ENCODE data around the gene CTIF.

CTIF gene

GRCh38 chr18:48697441-48697840 lies 158.6 kb downstream of the CTIF start:
- Histone ChIP-seq H3K9me3 (replicated peaks; ENCODE audit: insufficient read depth, low read length) (no peaks in the 10 kb centered on the region), H3K27ac (ENCODE audit: low read length) (no peak overlapping the region), H3K4me1 (ENCODE audit: low read length) (no peaks in the 10 kb centered on the region), H2AFZ (ENCODE audit: low read length) (no peak overlapping the region), H3K9me2 (replicated peaks; ENCODE audit: insufficient read depth, low read length) (no peaks in the 10 kb centered on the region), H4K20me1 (ENCODE audit: insufficient read depth, low read length) (no peaks in the 10 kb centered on the region), H3F3A (ENCODE audit: insufficient read depth, low read length) (no peaks in the 10 kb centered on the region), H3K79me2 (ENCODE audit: low read length) (no peaks in the 10 kb centered on the region), H3K4me2 (ENCODE audit: low read depth, low read length) (no peak overlapping the region), H3K4me3 (ENCODE audit: low read length) (no peak overlapping the region), H3K9ac (ENCODE audit: low read length) (no peak overlapping the region), H3K36me3 (replicated peaks; ENCODE audit: insufficient read depth, low read length) (no peaks in the 10 kb centered on the region), H3K27me3 (replicated peaks; ENCODE audit: insufficient read depth, low read length) (no peaks in the 10 kb centered on the region)
- TF ChIP-seq, protein P1, sequence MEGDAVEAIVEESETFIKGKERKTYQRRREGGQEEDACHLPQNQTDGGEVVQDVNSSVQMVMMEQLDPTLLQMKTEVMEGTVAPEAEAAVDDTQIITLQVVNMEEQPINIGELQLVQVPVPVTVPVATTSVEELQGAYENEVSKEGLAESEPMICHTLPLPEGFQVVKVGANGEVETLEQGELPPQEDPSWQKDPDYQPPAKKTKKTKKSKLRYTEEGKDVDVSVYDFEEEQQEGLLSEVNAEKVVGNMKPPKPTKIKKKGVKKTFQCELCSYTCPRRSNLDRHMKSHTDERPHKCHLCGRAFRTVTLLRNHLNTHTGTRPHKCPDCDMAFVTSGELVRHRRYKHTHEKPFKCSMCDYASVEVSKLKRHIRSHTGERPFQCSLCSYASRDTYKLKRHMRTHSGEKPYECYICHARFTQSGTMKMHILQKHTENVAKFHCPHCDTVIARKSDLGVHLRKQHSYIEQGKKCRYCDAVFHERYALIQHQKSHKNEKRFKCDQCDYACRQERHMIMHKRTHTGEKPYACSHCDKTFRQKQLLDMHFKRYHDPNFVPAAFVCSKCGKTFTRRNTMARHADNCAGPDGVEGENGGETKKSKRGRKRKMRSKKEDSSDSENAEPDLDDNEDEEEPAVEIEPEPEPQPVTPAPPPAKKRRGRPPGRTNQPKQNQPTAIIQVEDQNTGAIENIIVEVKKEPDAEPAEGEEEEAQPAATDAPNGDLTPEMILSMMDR (IDR thresholded peaks at IDR 0.05; ENCODE audit: low read length): no peak
- no peak for TF ChIP-seq EZH2 (optimal IDR thresholded peaks at IDR 0.05; ENCODE audit: low read depth, low read length)
- TF ChIP-seq EZH2phosphoT487 (IDR thresholded peaks at IDR 0.05; ENCODE audit: low read length): no peak
- no peak for DNase-seq

GRCh38 chr18:48698707-48699106 lies 159.9 kb downstream of the CTIF start:
- no peaks in the 10 kb centered on the region for H3K9me2 ChIP-seq (replicated peaks; ENCODE audit: insufficient read depth, low read length)

DNA sequence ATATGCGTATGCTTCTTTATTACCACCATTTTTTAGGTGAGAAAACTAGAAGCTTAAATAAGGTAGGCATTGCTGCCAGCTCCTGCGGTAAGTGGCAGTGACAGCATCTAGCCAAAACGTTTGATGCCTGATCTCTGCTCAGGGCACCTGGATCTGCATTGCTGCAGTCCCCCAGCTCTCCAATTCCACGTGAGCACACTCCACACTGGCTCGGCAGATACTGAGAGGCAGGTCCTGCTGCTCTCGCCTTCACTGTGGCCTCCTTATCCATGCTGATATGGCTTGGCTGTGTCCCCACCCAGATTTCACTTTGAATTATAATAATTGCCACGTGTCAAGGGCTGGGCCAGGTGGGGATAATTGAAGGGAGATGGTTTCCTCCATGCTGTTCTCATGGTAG lies 160.9 kb downstream of the CTIF start:
- no peaks in the 10 kb centered on the region for H4K20me1 ChIP-seq (ENCODE audit: insufficient read depth, low read length)
- TF ChIP-seq EZH2phosphoT487 (IDR thresholded peaks at IDR 0.05; ENCODE audit: low read length) (no peak), EZH2 (optimal IDR thresholded peaks at IDR 0.05; ENCODE audit: low read depth, low read length) (no peak)
- TF ChIP-seq, protein P1 (IDR thresholded peaks at IDR 0.05; ENCODE audit: low read length): no peak
- H3K4me2 ChIP-seq (ENCODE audit: low read depth, low read length): no peak overlapping the region
- no peak overlapping the region for H3K27ac ChIP-seq (ENCODE audit: low read length)
- H3K9me3 ChIP-seq (replicated peaks; ENCODE audit: insufficient read depth, low read length): no peaks in the 10 kb centered on the region
- H3K36me3 ChIP-seq (replicated peaks; ENCODE audit: insufficient read depth, low read length): no peaks in the 10 kb centered on the region
- H3K9me2 ChIP-seq (replicated peaks; ENCODE audit: insufficient read depth, low read length): no peaks in the 10 kb centered on the region
- no peak overlapping the region for H3K9ac ChIP-seq (ENCODE audit: low read length)
- H2AFZ ChIP-seq (ENCODE audit: low read length): no peak overlapping the region
- H3K4me3 ChIP-seq (ENCODE audit: low read length): no peak overlapping the region
- H3K79me2 ChIP-seq (ENCODE audit: low read length): no peaks in the 10 kb centered on the region
- no peaks in the 10 kb centered on the region for H3K4me1 ChIP-seq (ENCODE audit: low read length)
- no peaks in the 10 kb centered on the region for H3F3A ChIP-seq (ENCODE audit: insufficient read depth, low read length)
- no peaks in the 10 kb centered on the region for H3K27me3 ChIP-seq (replicated peaks; ENCODE audit: insufficient read depth, low read length)
- no peak for DNase-seq

More at GRCh38 chr18:48698707-48699106, 159.9 kb downstream of the CTIF start:
- Histone ChIP-seq H3F3A (ENCODE audit: insufficient read depth, low read length) (no peaks in the 10 kb centered on the region), H3K4me2 (ENCODE audit: low read depth, low read length) (no peak overlapping the region), H4K20me1 (ENCODE audit: insufficient read depth, low read length) (no peaks in the 10 kb centered on the region), H3K4me3 (ENCODE audit: low read length) (no peak overlapping the region), H3K9ac (ENCODE audit: low read length) (no peak overlapping the region), H3K27ac (ENCODE audit: low read length) (no peak overlapping the region), H3K36me3 (replicated peaks; ENCODE audit: insufficient read depth, low read length) (no peaks in the 10 kb centered on the region), H3K27me3 (replicated peaks; ENCODE audit: insufficient read depth, low read length) (no peaks in the 10 kb centered on the region), H3K9me3 (replicated peaks; ENCODE audit: insufficient read depth, low read length) (no peaks in the 10 kb centered on the region), H2AFZ (ENCODE audit: low read length) (no peak overlapping the region), H3K79me2 (ENCODE audit: low read length) (no peaks in the 10 kb centered on the region), H3K4me1 (ENCODE audit: low read length) (no peaks in the 10 kb centered on the region)
- DNase-seq: no peak
- TF ChIP-seq EZH2 (optimal IDR thresholded peaks at IDR 0.05; ENCODE audit: low read depth, low read length) (no peak), EZH2phosphoT487 (IDR thresholded peaks at IDR 0.05; ENCODE audit: low read length) (no peak)
- TF ChIP-seq, protein P1 (IDR thresholded peaks at IDR 0.05; ENCODE audit: low read length): no peak

All from MM.1S (cell line).